HFFc6 (cell line): ENCODE data around the gene PLB1. TPM values are rescaled to one million over a fixed set of nuclear protein-coding genes. Genes with fewer than 3 reads are reported as not detected.

Experiments
- DNase-seq: peaks from one replicate; pipeline ENCODE4 v3.0.0-alpha.2; 2018
- H3K27ac Mint-ChIP-seq: 2 replicates; pipeline ENCODE4 v1.8.0; 2020; ENCODE audit warnings: mild to moderate bottlenecking, mixed read lengths
- H3K27me3 Mint-ChIP-seq: 2 replicates; pipeline ENCODE4 v1.8.0; 2021; ENCODE audit warnings: mild to moderate bottlenecking, moderate library complexity, mixed read lengths; ENCODE audit not compliant: insufficient read depth
- H3K36me3 Mint-ChIP-seq: 2 replicates; pipeline ENCODE4 v1.8.0; 2021; ENCODE audit warnings: low read depth, mixed read lengths
- H3K4me1 Mint-ChIP-seq: 2 replicates; pipeline ENCODE4 v1.8.0; 2020; ENCODE audit warnings: low read depth, mixed read lengths
- H3K4me3 Mint-ChIP-seq: 2 replicates; pipeline ENCODE4 v1.8.0; 2020; ENCODE audit warnings: mild to moderate bottlenecking, moderate library complexity, mixed read lengths
- H3K9me3 Mint-ChIP-seq: 2 replicates; pipeline ENCODE4 v1.8.0; 2020; ENCODE audit warnings: mild to moderate bottlenecking, mixed read lengths
- CTCF ChIP-seq: fragments of 200-600 bp; sonication (generic); IDR thresholded peaks from 2 replicates; pipeline ENCODE4 v1.5.0; 2021; ENCODE audit warnings: antibody characterized with exemption, mild to moderate bottlenecking
- total RNA-seq, 6 experiments: library from RNA; stranded (reverse); fragmentation: NEBNext Ultra II Directional; extraction: Animal tissue kit (Norgen Biotek cat#: 25700); gene quantifications; 2 replicates in 1 of 6; 3 replicates in 5 of 6; pipeline ENCODE4 v1.2.3, GENCODE V29; 2021

PLB1 gene
- total RNA-seq, 6 experiments from 2014 or later = 0.36 to 0.95 (median 0.62) TPM

GRCh38 chr2:28687640-28688385, 192.0 kb downstream of the PLB1 start:
- H3K27me3 Mint-ChIP-seq = no peaks in the 10 kb centered on the region; the same call in 1 of the 2 replicates
- DNase-seq = no peak
- no peak overlapping the region for H3K4me3 Mint-ChIP-seq
- H3K4me1 Mint-ChIP-seq = peaks cover 27% of the 10 kb centered on the region
- no peak overlapping the region for H3K27ac Mint-ChIP-seq
- H3K36me3 Mint-ChIP-seq = no peaks in the 10 kb centered on the region
- no peaks in the 10 kb centered on the region for H3K9me3 Mint-ChIP-seq
- TF ChIP-seq CTCF = no peak

- Mint-ChIP-seq H3K4me1 (peaks cover 19% of the 10 kb centered on the region), H3K9me3 (no peaks in the 10 kb centered on the region), H3K4me3 (no peak overlapping the region), H3K27ac (no peak overlapping the region), H3K36me3 (no peaks in the 10 kb centered on the region), H3K27me3 (no peaks in the 10 kb centered on the region; the same call in 1 of the 2 replicates)
- DNase-seq = no peak
- no peak for TF ChIP-seq CTCF
Measured at GRCh38 chr2:28688818-28689217, 193.0 kb downstream of the PLB1 start.

- Mint-ChIP-seq H3K27me3 (no peaks in the 10 kb centered on the region; the same call in 1 of the 2 replicates), H3K36me3 (no peaks in the 10 kb centered on the region), H3K9me3 (no peaks in the 10 kb centered on the region), H3K27ac (no peak overlapping the region), H3K4me1 (peaks cover 19% of the 10 kb centered on the region), H3K4me3 (no peak overlapping the region)
- no peak for TF ChIP-seq CTCF
- DNase-seq = no peak
Measured at GRCh38 chr2:28689771-28690170, 193.9 kb downstream of the PLB1 start.

- Mint-ChIP-seq H3K27me3 (no peaks in the 10 kb centered on the region; the same call in 1 of the 2 replicates), H3K9me3 (no peaks in the 10 kb centered on the region), H3K27ac (peak overlapping the region; percentile 6; the same call in 1 of the 2 replicates)
Measured at GRCh38 chr2:28692411-28692810, 196.6 kb downstream of the PLB1 start.

GRCh38 chr2:28693223-28693622, 197.4 kb downstream of the PLB1 start:
- Mint-ChIP-seq H3K9me3 (no peaks in the 10 kb centered on the region), H3K4me1 (peaks cover 25% of the 10 kb centered on the region), H3K4me3 (no peak overlapping the region), H3K27me3 (no peaks in the 10 kb centered on the region; the same call in 1 of the 2 replicates), H3K27ac (no peak overlapping the region), H3K36me3 (no peaks in the 10 kb centered on the region)
- TF ChIP-seq CTCF = no peak
- no peak for DNase-seq

More at GRCh38 chr2:28692411-28692810, 196.6 kb downstream of the PLB1 start:
- DNase-seq = no peak
- TF ChIP-seq CTCF = no peak
- H3K36me3 Mint-ChIP-seq = no peaks in the 10 kb centered on the region
- peaks cover 25% of the 10 kb centered on the region for H3K4me1 Mint-ChIP-seq
- H3K4me3 Mint-ChIP-seq = no peak overlapping the region

Other genes starting within 250 kb of the PLB1 start
- gene FOSL2, start 103.2 kb upstream of the PLB1 start, total RNA-seq = 100 to 1,000 TPM in 5 of 6 experiments, 10 to 100 TPM in 1; 90.1 to 128 (median 116) TPM